SIG-M5 (cell line): ENCODE results near the gene OR4A16.

Experiments
- DNase-seq: peaks from one replicate; lab custom pipeline; 2025; lab: John Stamatoyannopoulos, UW

The OR4A16 gene, protein sequence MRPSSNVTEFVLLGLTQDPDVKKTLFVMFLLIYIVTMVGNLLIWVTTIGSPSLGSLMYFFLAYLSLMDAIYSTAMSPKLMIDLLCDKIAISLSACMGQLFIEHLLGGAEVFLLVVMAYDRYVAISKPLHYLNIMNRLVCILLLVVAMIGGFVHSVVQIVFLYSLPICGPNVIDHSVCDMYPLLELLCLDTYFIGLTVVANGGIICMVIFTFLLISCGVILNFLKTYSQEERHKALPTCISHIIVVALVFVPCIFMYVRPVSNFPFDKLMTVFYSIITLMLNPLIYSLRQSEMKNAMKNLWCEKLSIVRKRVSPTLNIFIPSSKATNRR

DNA sequence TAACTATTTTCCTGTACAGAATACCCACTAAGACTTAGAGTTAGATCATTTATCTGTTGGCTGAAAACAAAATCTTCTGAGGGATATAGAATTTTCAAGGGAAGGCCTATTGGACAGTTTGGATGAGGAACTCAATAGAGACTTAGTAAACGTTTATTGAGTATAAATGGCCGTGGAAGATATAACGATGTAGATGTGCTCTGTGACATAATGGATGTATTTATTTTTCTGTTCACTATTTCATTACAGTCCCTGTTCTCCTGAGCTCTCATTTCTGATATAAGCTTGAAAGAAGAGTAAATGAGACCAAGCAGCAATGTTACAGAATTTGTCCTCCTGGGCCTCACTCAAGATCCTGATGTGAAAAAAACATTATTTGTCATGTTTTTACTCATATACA is at the start of gene OR4A16:
Gene OR4A16, plus strand, starts transcription at position 301 of the 400 bp plus-strand sequence. Its CDS starts 0 bp downstream, at position 301.
- no peak for DNase-seq

DNA sequence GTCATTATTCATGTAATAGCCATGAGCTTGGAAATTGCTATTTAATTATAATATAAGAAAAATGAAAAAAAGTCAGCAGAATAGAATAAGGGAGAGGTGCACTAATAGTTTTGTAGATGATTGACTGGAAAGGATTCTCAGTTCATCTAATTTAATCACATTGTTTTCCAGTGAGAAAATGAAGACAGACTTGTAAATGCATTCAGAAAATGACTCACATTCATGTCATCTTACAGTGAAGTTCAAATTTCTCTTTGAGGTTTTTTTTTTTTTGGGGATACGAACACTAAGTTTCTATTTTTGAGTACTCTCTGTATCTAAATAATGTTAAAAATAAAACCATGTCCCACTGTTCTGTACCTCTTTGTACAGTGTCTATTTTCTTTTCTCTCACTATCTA is 18.5 kb upstream of the OR4A16 start:
- no peak for DNase-seq

DNA sequence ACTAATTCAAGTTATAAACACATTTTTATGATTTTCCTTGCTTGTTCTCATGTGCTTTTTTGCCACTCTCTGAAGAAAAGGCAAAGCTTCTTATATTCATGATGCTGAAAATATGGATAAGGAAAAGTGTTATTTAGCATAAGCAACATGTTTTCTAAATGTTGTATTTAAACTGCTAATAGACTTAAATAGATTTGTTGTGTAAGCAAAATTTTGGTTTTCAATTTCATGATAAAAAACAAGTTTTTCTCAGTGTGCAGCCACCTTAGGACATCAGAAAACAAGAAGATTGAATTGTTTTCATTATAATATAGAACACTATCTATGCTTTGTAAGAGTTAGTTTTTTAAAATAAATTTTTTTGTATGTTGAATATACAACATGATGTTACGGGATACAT is 2.3 kb downstream of the OR4A16 start:
- DNase-seq: no peak

DNA sequence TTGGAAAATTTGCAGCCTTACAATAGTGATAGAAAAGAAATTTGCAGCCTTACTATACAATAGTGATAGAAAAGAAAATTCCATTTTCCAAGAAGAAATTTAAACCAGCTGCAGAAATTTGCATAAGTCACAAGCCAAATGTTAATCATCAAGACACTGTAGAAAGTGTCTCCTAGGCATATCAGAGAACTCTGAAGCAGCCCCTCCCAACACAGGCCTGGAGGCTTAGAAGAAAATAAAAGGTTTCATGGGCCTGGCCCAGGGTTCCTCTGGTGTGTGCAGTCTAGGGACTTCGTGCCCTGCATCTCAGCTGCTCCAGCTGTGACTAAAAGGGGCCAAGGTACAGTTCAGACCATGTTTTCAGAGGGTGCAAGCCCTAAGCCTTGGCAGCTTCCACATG is 6.0 kb downstream of the OR4A16 start:
- DNase-seq: no peak

DNA sequence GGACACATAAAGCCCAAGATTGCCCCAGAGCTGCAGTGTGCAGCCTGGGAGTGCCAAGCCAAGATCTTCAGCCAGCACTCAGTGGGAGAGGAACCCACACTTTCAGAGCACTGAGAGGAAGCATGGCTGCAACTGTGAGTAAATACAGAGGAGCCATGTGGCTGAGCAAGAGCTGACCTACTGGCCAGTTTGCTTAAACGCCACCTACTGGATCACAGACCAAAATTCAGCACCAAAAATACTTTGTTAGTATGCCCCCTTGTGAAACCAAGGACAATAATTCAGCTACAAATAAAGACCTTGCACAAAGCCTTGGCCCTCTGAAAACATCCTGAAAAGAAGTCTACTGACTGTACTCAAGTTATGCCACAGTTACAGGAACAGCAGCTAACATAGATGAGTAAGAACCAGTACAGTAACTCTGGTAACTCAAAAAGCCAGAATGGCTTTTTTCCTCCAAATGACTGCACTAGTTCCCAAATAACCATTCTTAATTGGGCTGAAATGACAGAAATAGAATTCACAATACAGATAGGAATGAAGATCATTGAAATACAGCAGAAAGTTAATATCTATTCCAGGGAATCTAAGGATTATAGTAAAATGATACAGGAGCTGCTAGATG is 14.7 kb downstream of the OR4A16 start:
- no peak for DNase-seq

DNA sequence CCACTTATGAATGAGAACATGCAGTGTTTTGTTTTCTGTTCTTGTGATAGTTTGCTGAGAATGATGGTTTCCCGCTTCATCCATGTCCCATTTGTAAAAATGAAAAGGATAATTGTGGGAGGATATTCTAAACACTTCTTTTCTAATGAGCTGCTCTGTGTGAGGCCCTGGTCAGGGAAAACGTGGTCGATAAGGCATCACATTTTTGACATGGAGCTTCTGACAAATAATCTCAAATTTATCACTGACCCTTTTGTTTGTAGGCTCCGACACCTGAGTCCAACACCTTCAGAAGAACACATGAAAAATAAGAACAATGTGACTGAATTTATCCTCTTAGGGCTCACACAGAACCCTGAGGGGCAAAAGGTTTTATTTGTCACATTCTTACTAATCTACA is 24.7 kb downstream of the OR4A16 start, which contains the start of gene OR4A15:
Gene OR4A15, plus strand, starts transcription at position 301 of the 400 bp plus-strand sequence. Its CDS starts 0 bp downstream, at position 301.
- DNase-seq: no peak
